Type B pancreatic cell (in vitro differentiated cells): ENCODE results near the gene CEP55. TPM values are rescaled to one million over a fixed set of nuclear protein-coding genes. Genes with fewer than 3 reads are reported as not detected.
A peak's percentile ranks its signal among the peaks of the same experiment; 100 is the strongest.

Experiments
- DNase-seq: peaks from one replicate; pipeline ENCODE4 v3.0.0; 2021; ENCODE audit warnings: mixed read lengths; ENCODE audit not compliant: unreplicated experiment; ENCODE audit errors: extremely low spot score
- H3K27ac Mint-ChIP-seq: 2 replicates; pipeline ENCODE4 v1.8.0; 2021; ENCODE audit warnings: mild to moderate bottlenecking, mixed read lengths
- H3K27me3 Mint-ChIP-seq: 2 replicates; pipeline ENCODE4 v1.8.0; 2021; ENCODE audit warnings: mixed read lengths
- H3K36me3 Mint-ChIP-seq: 2 replicates; pipeline ENCODE4 v1.8.0; 2021; ENCODE audit warnings: mixed read lengths
- H3K4me1 Mint-ChIP-seq: one replicate; pipeline ENCODE4 v1.8.0; 2021; ENCODE audit warnings: mixed read lengths; ENCODE audit not compliant: unreplicated experiment
- H3K4me3 Mint-ChIP-seq: 2 replicates; pipeline ENCODE4 v1.8.0; 2021; ENCODE audit warnings: mild to moderate bottlenecking, mixed read lengths
- H3K9me3 Mint-ChIP-seq: 2 replicates; pipeline ENCODE4 v1.8.0; 2021; ENCODE audit warnings: mixed read lengths
- CTCF ChIP-seq: fragments of 200-600 bp; sonication (generic); conservative IDR thresholded peaks from 2 replicates; pipeline ENCODE4 v1.5.0; 2021; ENCODE audit warnings: antibody characterized with exemption, mild to moderate bottlenecking
- total RNA-seq: library from RNA; stranded (reverse); gene quantifications from 2 replicates; pipeline ENCODE4 v1.2.1, GENCODE V29; 2021; ENCODE audit warnings: low replicate concordance

Gene CEP55
- total RNA-seq, 1 donor from 2014 or later, result 14.8 TPM

- DNase-seq, result no peak
- Mint-ChIP-seq H3K4me3 (no peak overlapping the region), H3K9me3 (no peaks in the 10 kb centered on the region), H3K4me1 (peaks cover 11% of the 10 kb centered on the region), H3K36me3 (no peaks in the 10 kb centered on the region), H3K27ac (no peak overlapping the region), H3K27me3 (no peaks in the 10 kb centered on the region)
- TF ChIP-seq CTCF, result no peak
Measured at GRCh38 chr10:93454146-93454545, 42.3 kb upstream of the CEP55 start.

GRCh38 chr10:93454736-93455135 lies 41.7 kb upstream of the CEP55 start:
- DNase-seq, result no peak
- Mint-ChIP-seq H3K4me1 (peaks cover 16% of the 10 kb centered on the region), H3K27me3 (no peaks in the 10 kb centered on the region), H3K9me3 (no peaks in the 10 kb centered on the region), H3K36me3 (no peaks in the 10 kb centered on the region), H3K27ac (no peak overlapping the region), H3K4me3 (no peak overlapping the region)
- no peak for TF ChIP-seq CTCF

DNA sequence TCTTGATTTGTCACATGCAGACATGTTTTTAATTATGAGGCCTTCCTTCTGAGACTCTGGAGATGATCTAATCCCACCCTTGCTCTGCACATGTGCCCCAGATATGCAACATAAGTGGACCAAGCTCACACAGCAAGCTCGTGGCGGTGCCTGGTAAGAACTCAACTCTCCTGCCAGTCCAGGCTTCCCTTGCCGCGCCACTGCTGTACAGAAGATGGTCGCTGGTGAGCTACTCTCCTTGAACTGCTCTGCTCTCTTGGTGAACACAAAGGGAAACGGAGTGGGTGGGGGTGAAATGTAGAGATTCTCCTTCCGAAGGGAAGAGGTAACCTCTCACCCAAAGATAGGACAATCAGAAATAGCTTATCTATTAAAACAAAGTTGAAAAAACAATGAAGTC lies 39.9 kb upstream of the CEP55 start:
- peaks cover 26% of the 10 kb centered on the region for H3K4me1 Mint-ChIP-seq
- no peaks in the 10 kb centered on the region for H3K36me3 Mint-ChIP-seq
- TF ChIP-seq CTCF, result no peak
- H3K27ac Mint-ChIP-seq, result peak overlapping the region; percentile 50
- peak overlapping the region; percentile 34 for H3K4me3 Mint-ChIP-seq
- peaks cover 5% of the 10 kb centered on the region for H3K9me3 Mint-ChIP-seq
- no peaks in the 10 kb centered on the region for H3K27me3 Mint-ChIP-seq
- no peak for DNase-seq

DNA sequence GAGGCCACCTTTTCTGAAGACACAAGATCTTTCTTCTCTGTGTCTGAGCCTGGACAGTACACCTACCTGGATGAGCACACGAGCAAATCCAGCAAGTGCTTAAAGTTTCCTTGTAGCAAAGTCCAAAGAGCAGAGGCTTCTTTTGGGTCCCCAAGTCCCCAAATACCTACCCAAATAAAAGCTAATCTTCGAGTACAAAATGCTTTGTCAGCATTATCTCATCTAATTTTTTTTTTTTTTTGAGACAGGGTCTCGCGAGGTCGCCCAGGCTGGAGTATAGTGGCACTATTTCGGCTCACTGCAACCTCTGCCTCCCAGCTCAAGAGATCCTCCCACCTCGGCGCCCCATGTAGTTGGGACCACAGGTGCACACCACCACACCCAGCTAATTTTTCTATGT lies 38.9 kb upstream of the CEP55 start:
- H3K4me1 Mint-ChIP-seq, result peaks cover 27% of the 10 kb centered on the region
- peak overlapping the region; percentile 50 for H3K27ac Mint-ChIP-seq
- no peaks in the 10 kb centered on the region for H3K27me3 Mint-ChIP-seq
- DNase-seq, result no peak
- no peak overlapping the region for H3K4me3 Mint-ChIP-seq
- peaks cover 6% of the 10 kb centered on the region for H3K9me3 Mint-ChIP-seq
- TF ChIP-seq CTCF, result no peak
- H3K36me3 Mint-ChIP-seq, result no peaks in the 10 kb centered on the region

DNA sequence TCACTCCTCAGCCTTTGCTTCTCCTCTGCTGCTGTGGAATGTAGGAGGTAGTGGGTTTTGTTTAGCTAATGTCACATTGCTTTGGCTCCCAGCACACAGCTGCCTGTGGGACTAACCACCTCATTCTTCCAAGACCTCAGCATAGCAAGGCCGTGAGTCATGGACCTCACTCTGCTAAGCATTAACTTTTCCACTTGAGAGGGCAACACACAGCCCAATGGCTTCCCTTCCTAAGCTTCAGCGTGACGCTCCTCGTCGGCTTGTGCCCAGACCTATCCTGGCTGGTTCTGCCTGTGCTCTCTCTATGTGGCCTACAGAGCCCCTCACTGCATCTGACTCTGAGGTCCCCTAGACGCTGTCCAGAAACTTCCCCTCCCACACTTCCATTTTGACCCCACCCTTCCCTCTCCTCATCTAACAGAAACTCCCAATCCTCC lies 37.6 kb upstream of the CEP55 start:
- peak overlapping the region; percentile 95 for H3K27ac Mint-ChIP-seq
- H3K36me3 Mint-ChIP-seq, result no peaks in the 10 kb centered on the region
- DNase-seq, result no peak
- H3K9me3 Mint-ChIP-seq, result peaks cover 6% of the 10 kb centered on the region
- H3K4me3 Mint-ChIP-seq, result peak overlapping the region; percentile 68
- H3K27me3 Mint-ChIP-seq, result no peaks in the 10 kb centered on the region
- TF ChIP-seq CTCF, result no peak
- H3K4me1 Mint-ChIP-seq, result peaks cover 33% of the 10 kb centered on the region

- DNase-seq, result no peak
- no peaks in the 10 kb centered on the region for H3K27me3 Mint-ChIP-seq
- TF ChIP-seq CTCF, result no peak
- no peak overlapping the region for H3K4me3 Mint-ChIP-seq
- H3K4me1 Mint-ChIP-seq, result peaks cover 39% of the 10 kb centered on the region
- H3K27ac Mint-ChIP-seq, result peak overlapping the region; percentile 95
- peaks cover 6% of the 10 kb centered on the region for H3K9me3 Mint-ChIP-seq
- no peaks in the 10 kb centered on the region for H3K36me3 Mint-ChIP-seq
Measured at GRCh38 chr10:93459466-93459865, 36.9 kb upstream of the CEP55 start.
